Measurements from ENCODE around the gene SCNN1A.

GRCh38 chr12:6361834-6362233 is 13.5 kb downstream of the SCNN1A start:
- TF ChIP-seq CTCF (IDR thresholded peaks at IDR 0.05) (no peak), EZH2 (IDR thresholded peaks at IDR 0.05; ENCODE audit: borderline replicate concordance, insufficient read depth, low read depth, low read length, poor library complexity, severe bottlenecking) (no peak)

Measured in B cell (primary cell).